ENCODE data around the gene NKX2-4.
"Not testable (repeated sequence)": the region's sequence is repeated elsewhere in the genome, so short reads cannot be mapped to it uniquely, and the experiment has no call there.

Gene NKX2-4

DNA sequence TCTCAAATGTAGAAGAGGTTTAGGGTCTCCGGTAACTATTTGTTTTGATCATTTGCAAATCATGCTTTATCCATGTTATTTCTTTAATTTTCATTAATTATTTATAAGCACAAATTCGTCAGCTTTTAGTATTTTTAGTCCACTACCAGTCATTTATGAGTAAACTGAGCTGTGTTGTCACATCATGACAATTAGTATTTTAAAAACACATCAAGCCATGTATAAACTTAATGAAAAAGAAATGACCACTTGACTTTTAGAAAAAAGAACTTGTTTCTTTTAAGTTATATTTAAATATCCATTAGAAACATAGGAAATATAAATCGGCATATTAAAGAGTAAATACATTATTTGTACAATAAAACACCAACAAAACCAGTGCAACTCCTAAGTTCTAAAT lies 2.8 kb downstream of the NKX2-4 start:
- DNase-seq: no peak

DNA sequence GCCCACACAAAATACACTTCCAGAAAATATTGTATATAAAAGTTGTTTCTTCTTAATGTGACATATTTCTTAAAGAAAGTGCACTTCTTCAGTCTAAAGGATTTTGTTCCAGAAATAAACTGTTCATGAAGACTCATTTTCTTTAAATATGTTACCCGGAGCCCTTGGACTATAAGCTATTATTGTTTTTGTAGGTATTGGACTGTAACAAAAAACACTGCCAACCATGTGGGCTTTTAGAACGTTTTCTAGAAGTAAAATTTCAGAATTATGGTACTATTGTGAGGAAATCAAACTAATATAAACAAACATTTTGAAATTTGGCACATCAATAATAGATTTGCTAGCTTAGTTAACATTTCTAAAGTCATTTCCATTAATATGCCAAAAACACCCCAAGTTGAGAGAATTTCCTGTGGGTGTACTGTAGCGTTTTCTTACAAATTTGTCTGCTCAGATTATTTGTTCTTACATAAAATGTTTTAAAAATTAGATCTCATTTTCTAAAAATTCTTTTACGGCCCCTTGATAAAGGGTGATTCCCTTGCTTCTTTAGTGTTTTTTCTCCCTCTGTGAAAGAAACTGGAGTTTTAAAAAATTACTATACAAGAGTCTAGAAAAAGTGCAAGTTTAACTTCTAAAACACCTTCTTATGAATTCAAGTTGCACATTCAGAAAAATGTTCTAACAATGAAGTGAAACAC lies 3.4 kb downstream of the NKX2-4 start:
- DNase-seq: no peak

DNA sequence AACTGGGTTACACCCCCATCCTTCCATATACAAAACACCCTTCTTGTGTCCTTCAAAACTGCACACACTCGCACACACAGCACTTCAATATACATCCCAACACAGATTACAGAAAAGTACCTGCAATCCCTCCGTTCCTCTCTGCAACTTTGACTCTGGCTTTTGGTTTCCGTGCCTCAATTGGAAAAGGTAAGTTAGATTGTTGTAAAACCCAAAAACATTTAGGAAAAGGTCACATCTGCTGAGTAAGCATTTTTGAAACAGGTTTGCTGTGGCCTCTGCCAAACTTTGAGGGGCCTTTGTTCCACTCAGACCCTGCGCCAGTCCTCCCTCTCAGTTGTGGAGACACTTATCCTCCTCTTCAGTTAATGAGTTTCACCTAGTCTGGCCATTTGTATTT lies 4.2 kb downstream of the NKX2-4 start:
- DNase-seq: no peak

DNA sequence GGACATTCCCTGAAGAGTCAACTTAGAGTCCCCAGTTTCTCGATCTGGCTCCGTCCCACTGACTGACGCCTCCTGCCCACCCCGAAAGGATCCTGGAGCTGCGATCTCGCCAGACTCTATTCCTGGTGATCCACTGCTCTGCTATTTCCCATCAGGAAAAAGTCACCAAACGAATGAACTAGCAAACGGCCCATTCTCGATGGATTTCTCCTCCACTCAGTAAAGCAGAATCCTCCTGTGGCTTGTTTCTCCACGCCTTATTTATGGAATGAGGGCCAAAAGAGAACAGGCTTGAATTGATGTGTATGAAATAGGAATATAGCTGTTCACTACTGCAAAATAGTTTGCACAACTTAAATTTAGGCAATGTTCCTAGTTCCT lies 5.4 kb downstream of the NKX2-4 start:
- DNase-seq: no peak

DNA sequence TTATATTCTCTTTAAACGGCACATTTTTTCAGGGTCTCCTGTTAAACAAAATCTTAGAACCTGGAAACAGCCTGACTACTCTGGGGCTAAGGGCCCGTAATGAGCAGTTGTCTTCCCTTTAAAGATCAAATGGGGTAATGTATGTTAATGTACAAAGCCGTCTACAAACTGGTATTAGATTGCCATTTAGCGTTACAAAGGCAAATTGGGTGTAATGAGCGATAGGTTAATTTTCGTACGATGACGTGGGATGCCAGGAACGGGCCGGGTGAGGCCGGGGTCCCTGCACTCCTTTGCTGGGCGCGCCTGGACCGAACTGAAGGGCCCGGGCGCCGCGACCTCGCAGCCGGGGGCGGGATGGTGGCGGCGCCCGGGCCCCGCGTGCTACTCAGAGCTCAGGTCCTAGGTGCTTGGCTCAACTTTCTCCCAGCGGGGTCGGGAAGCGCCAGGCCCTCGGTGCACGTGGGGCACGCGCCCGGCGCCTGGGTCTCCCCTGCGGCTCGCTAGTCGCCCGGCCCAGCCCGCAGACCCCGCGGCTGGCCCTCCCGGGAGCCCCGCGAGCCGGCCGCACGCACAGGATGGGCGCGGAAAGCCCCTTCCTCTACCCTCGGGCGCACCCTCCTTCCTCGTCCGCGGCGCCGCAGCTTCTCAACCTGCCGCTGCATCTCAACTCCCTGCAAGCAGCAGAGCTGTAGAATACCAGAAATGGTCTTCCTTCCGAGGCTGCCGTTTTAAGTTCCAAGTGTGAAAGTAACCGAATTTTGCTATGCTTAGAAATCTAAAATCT lies 5.9 kb downstream of the NKX2-4 start:
- DNase-seq: no peak

DNA sequence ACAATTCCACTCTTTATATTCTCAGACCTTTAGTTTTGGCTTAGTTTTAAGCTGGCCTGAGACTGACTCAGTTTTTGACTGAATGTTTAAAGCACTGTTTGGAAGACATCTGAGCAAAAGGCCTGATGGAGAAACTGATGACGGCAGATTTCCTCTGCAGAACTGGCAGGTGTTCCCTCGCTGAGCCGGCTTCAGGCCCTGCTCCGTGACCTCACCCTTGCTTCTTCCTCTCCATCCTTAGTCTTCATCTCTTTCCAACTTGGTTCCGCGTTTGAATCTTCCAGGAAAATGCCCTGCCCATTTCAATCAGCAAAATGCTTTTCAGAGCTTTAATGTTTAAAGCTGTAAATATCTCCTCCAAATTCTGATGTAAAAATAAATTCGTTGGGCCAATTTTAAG lies 6.6 kb downstream of the NKX2-4 start:
- no peak for DNase-seq

DNA sequence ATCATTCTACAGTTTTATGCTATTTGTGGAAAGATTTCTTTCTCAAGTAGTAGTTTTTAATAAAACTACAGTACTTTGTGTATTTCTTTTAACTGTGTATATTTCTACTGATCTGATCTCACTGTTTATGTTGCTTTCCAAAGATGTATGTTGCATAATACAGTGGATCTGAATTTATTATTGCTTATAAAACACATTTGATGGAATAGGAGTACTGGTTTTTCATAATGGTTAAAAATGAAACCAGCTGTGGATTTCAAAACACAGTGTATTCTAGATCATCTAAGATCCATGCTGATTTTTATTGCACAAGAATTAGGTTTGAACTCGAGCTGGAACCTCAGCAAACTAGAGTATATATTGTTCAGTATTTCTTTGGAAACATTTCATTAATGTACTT lies 8.0 kb downstream of the NKX2-4 start:
- no peak for DNase-seq

DNA sequence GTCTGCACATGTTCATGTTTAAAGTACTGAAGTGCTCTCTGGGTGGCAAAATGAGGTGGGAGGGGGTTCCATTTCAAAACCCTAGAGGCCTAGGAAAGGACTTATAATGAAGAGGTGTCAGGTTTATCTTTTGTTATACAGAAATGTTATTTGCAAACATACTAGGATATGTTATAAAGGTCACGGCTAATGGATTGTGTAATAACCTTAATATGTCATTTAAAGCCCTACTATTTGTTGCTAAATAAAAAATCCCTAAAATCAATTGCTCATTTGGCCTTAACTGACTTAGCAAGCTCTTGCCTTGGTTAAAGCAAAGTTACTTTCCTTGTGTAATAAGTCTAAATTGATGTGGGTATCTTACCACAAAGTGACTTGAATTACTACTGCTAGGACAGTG lies 8.8 kb downstream of the NKX2-4 start:
- no peak for DNase-seq

DNA sequence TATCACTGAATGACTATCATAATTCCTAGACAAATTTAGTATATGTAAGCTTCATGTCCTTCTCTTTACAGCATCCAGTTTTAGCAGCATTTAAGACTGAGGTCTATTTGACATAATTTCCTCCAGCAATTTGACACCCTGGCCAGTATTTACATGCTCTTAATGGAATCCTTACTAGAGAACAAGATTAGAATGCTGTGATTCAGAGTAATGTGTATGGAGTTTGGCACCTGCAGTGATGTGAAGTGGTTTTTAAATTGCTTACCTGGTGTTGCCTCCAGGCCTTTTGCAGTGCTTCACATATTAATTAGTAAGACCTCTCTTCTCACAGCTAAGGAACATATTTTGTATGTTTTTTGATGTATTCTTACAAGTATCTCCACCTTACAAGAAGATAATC lies 9.8 kb downstream of the NKX2-4 start:
- no peak for DNase-seq

DNA sequence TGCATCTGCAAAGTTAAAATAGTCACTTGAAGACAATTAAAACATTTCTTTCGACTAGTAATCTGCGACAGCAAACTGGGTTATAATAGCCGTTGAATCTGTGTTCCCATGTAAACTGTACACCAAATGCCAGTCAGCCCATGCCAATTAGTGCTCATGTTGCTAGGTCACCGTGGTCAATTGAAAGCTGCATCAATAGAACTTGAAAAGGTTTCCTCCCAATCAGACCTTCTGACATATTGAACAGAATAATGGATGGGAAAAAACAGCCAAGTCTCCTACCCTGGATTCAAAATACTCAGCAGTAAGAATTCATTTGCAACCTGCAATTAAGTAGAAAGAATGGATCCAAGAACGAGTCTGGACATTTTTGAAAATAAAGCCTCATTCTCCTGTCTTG lies 11.2 kb downstream of the NKX2-4 start:
- no peak for DNase-seq

DNA sequence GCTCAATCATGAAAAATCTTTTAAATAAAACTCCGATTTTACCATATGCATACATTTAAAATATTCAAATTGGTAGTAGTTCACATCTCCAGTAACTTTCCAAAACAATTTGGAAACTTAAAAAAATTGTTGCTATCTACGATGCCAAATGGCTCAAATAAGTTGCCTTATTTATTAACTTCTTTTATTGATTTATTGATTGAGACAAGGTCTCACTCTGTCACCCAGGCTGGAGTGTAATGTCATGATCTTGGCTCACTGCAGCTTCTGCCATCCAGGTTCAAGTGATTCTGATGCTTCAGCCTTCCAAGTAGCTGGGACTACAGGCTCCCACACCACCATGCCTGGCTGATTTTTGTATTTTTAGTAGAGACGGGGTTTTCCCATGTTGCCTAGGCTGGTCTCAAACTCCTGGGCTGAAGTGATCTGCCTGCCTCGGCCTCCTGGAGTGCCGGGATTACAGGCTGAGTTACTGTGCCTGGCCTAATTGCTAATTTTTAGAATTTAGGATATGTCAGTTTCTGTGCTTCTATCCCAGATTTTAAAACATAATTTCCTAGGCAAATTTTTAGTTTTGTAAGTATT lies 12.9 kb downstream of the NKX2-4 start:
- no peak for DNase-seq

DNA sequence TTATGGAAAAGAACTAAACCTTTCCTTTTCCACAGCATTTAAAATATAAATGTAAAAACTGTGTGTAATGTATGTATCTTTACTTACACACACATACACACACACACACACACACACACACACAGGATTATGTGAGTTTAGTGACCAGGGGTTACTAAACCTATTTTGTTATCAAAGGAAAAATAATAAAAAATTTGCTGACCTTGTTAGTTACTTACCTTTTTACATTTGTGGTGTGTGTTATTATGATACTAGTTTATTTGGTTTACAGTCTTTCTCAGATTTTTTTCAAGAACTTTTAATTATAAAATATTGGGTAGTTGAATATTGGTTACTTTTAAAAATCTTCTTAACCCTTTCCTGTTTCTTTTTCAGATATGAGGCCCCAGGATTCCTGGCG lies 15.7 kb downstream of the NKX2-4 start:
- DNase-seq: no peak

DNA sequence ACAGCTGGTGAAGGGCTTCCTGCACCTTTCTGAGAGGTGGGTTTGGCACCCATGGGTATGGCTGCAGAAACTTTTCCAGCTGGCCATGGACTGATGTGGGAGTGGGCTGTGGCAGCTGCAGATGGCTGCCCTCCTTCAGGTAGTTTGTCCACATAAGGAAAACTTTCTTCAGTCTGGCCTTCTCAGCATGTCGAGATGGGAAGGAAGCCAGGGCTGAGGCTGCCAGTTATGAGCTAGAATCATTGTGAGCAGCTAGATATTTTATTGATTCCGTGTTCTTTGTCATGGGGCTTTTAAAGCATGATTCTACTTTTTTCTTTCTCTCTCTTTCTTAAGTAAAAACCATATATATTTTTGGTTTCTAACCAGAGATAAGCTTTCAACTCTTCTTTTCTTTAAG lies 16.6 kb downstream of the NKX2-4 start:
- DNase-seq: no peak

DNA sequence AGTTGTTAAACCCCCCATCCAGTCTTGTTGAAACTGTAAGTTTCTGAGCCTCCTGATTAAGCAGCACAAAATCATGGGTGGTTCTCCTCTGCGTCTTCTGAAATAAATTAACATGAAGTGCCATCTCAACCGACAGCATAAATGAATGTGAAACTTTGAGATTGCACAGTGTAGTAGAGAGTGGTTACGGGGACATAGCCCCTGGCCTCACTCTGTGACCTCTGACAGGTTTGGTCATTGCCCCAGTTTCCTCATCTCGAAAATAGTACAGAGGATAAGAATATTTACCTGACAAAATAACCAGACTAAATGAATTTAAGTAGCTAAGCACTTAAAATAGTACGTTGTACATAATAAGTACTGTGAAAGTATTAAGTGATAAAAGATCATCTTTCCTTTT lies 19.1 kb downstream of the NKX2-4 start:
- DNase-seq: no peak

DNA sequence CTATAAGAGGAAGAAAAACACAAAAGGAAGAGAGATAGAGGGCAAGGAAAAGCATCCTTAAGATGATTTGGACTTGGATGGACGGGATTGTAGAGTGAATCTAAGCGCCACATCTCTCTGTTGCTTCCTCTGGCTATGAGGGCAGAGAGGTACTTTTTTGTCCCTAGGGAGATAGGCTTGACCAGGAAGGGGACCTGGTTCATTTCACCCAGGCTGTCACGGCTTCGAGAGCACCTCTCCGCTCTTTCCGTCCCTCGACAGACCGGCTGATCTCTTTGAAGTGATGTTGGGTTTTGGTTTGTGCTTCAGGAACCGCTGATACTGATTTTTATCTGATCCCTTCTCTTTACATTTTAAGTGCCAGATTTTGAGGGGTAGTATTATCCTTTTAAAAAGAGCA lies 19.6 kb downstream of the NKX2-4 start:
- DNase-seq: no peak

DNA sequence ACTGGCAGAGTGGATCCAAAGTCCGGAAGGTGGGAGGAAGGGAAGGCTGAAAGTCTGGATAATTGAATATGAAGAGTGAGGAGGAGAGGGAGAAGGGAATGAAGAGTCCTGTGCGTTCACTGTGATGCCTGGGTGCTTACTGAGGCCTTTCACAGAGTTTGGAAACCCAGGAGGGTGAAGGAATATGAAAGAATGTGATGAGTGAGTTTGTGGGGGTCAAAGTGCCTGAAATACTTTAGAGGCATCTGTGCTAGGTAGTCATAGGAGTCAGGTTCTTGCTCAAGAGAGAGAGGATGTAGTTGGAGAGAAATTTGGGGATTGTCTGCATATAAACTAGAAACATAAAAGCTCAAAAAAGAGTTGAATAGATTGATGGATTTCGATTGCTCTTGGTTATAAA lies 20.7 kb downstream of the NKX2-4 start:
- no peak for DNase-seq

DNA sequence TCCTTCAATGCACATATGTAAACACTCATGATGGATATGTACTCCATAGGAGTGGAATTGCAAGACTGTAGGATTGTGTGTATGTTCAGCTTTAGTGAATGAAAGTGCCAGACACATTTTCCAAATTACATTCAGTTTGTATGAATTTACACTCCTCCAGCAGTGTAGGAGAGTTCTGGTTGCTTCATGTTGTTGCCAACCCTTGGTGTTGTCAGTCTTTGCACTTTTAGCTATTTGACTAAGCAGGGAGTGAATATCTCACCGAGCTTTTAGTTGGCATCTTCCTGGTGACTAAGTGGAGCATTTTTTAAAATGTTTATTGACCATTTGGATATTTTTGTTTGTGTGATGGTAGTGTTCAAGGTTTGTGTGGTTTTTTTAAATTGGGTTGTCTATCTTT lies 23.9 kb downstream of the NKX2-4 start:
- DNase-seq: no peak

DNA sequence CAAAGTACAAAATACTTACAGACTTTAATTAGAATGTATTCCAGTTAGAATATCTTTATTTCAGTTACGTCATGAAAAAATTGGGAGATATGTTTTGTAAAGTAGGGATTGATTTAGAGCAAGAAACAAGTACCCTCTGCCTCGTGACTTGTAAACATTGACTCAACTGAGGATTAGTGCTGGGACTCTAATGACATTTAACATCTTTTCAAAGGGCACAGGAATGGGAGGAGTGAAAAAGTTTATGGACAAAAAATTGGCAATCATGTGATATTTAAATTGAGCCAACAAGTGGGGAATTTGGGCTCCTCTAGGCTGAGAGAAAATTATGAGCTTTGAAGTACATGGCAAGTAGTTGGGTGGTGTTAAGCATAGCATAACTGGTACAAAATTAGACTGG lies 25.3 kb downstream of the NKX2-4 start:
- DNase-seq: no peak

DNA sequence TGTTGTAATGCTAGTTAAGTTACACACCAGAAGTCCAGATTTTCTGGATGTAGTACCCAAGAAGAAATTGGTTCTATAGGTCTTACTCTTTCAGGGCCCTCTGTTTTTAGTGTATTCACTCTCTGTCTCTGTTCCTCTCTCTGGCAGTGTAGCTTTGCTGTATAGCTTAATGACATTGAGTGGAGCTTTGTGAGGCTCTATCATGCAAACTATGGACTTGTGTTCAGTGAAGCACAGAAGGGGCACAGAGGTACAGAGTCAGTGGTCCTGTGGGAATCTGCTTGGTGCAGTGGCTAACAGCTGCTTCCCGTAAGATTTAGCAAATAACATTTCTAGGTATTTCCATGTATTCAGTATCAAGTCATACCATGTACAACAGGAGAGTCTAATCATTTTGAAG lies 26.1 kb downstream of the NKX2-4 start:
- no peak for DNase-seq

DNA sequence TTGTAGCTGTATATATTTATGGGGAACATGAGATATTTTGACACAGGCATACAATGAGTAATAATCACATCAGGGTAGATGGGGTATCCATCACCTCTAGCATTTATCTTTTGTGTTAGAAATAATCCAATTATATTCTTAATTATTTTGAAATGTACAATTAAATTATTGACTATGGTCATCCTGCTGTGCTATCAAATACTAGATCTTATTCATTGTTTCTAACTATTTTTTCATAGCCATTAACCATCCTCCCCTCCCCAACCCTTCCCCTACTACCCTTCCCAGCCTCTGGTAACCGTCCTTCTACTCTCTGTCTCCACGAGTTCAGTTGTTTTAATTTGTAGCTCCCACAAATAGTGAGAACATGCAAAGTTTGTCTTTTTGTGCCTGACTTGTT lies 28.5 kb downstream of the NKX2-4 start:
- DNase-seq: no peak

DNA sequence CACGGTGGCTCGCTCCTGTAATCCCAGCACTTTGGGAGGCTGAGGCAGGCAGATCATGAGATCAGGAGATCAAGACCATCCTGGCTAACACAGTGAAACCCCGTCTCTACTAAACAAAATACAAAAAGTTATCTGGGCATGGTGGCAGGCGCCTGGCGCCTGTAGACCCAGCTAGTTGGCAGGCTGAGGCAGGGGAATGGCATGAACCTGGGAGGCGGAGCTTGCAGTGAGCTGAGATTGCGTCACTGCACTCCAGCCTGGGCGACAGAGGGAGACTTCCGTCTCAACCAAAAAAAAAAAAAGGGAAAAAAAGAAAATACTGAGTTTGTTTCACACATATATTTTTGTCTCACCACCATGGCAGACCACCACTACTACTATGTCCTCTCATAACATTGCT lies 31.1 kb downstream of the NKX2-4 start:
- DNase-seq: not testable (repeated sequence)

DNA sequence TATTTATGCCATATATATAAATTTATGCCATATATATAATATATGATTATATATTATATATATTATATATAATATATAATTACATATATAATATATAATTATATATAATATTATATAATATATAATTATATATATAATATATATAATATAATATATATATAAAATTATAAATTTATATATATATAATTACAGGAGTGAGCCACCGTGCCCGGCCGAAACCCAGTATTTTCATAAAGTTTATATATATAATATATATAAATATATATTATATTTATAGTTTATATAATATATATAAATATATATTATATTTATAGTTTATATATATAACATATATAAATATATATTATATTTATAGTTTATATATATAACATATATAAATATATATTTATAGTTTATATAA lies 31.6 kb downstream of the NKX2-4 start:
- no peak for DNase-seq

DNA sequence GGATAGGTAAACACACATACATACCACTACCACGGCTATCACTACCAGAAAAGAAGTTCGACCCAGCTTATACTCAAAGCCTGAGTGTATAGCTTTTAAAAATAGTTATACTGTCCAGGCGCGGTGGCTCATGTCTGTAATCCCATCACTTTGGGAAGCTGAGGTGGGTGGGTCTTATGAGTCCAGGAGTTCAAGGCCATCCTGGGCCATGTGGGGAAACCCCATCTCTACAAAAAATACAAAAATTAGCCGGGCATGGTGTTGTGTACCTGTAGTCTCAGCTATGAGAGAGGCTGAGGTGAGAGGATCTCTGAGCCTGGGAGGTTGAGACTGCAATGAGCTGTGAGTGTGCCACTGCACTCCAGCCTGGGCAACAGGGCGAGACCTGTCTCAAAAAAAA lies 32.9 kb downstream of the NKX2-4 start:
- no peak for DNase-seq
